HepG2 (cell line): ENCODE results near the gene TSHZ2. TPM values are rescaled to one million over a fixed set of nuclear protein-coding genes. Genes with fewer than 3 reads are reported as not detected.
A peak's percentile ranks its signal among the peaks of the same experiment; 100 is the strongest.

Source experiments
- FOXA3 ChIP-seq: IDR thresholded peaks from 2 replicates; pipeline ENCODE4 v1.6.1; 2016; ENCODE audit warnings: missing genetic modification reagents, missing compliant biosample characterization
- HNF1A ChIP-seq, 2 experiments: sonication (generic) in 1 of 2; formaldehyde crosslinking in 1 of 2; IDR thresholded peaks; 2 replicates each; pipeline versions ENCODE4 v1.4.0 to v1.6.1; 2016 to 2020; ENCODE audit warnings: borderline replicate concordance in 1 of 2, low read depth in 1 of 2, mild to moderate bottlenecking in 1 of 2, missing genetic modification reagents in 1 of 2
- KDM2A ChIP-seq: sonication (generic); formaldehyde crosslinking; IDR thresholded peaks from 2 replicates; pipeline ENCODE4 v1.4.0; 2020; ENCODE audit warnings: low read depth, missing genetic modification reagents, borderline replicate concordance
- MZF1 ChIP-seq: sonication (generic); formaldehyde crosslinking; IDR thresholded peaks from 2 replicates; pipeline ENCODE4 v1.8.1; 2023; ENCODE audit warnings: mild to moderate bottlenecking, missing genetic modification reagents, borderline replicate concordance
- TEAD3 ChIP-seq: optimal IDR thresholded peaks from 2 replicates; pipeline ENCODE3; 2016; ENCODE audit warnings: borderline replicate concordance
- TRIM24 ChIP-seq: sonication (generic); formaldehyde crosslinking; IDR thresholded peaks from 2 replicates; pipeline ENCODE4 v1.8.0; 2022; ENCODE audit warnings: mild to moderate bottlenecking, missing genetic modification reagents
- TSC22D2 ChIP-seq: sonication (generic); formaldehyde crosslinking; IDR thresholded peaks from 2 replicates; pipeline ENCODE4 v1.5.1; 2020; ENCODE audit warnings: missing genetic modification reagents, mild to moderate bottlenecking, borderline replicate concordance
- ZBTB40 ChIP-seq, 2 experiments: fragments of 450-650 bp in 1 of 2; sonication (generic) in 1 of 2; formaldehyde crosslinking in 1 of 2; IDR thresholded peaks; 2 replicates each; pipeline versions ENCODE4 v1.6.1 to v1.8.0; 2016 to 2022; ENCODE audit warnings: antibody characterized with exemption in 1 of 2, mild to moderate bottlenecking in 1 of 2, missing genetic modification reagents in 1 of 2
- ZFP37 ChIP-seq: sonication (generic); formaldehyde crosslinking; IDR thresholded peaks from 2 replicates; pipeline ENCODE4 v1.4.0; 2020; ENCODE audit warnings: missing genetic modification reagents, borderline replicate concordance
- ZNF350 ChIP-seq: sonication (generic); formaldehyde crosslinking; IDR thresholded peaks from 2 replicates; pipeline ENCODE4 v1.4.0; 2020; ENCODE audit warnings: mild to moderate bottlenecking, low read depth, missing genetic modification reagents, borderline replicate concordance
- ZNF674 ChIP-seq: sonication (generic); formaldehyde crosslinking; IDR thresholded peaks from 2 replicates; pipeline ENCODE4 v1.5.0; 2020; ENCODE audit warnings: low read depth, mild to moderate bottlenecking, missing genetic modification reagents
- ZNF709 ChIP-seq: sonication (generic); formaldehyde crosslinking; IDR thresholded peaks from 2 replicates; pipeline ENCODE4 v1.5.0; 2020; ENCODE audit warnings: mild to moderate bottlenecking, missing genetic modification reagents
- ZSCAN22 ChIP-seq: sonication (generic); formaldehyde crosslinking; IDR thresholded peaks from 2 replicates; pipeline ENCODE4 v1.4.0; 2020; ENCODE audit warnings: mild to moderate bottlenecking, missing genetic modification reagents
- polyA plus RNA-seq, 8 experiments: library from polyadenylated mRNA; depleted of rRNA in 3 of 8; stranded (reverse) in 7 of 8; unstranded in 1 of 8; fragments of >200 nt; fragmentation: Illumina TruSeq in 4 of 8; extraction: Trizol in 4 of 8; gene quantifications; 2 replicates each; pipeline versions ENCODE4 v1.2.1 to v1.2.3, GENCODE V29; 2011 to 2016; ENCODE audit warnings: low read depth in 4 of 8, missing spikeins in 1 of 8, mixed read lengths in 1 of 8; ENCODE audit not compliant: insufficient read depth in 1 of 8
- total RNA-seq, 5 experiments: library from RNA; depleted of rRNA; stranded (reverse); fragments of >200 nt; fragmentation: Illumina TruSeq; extraction: Trizol; gene quantifications; 2 replicates each; pipeline ENCODE4 v1.2.3, GENCODE V29; 2016; ENCODE audit warnings: low read depth in 1 of 5

The TSHZ2 gene
- total and polyA plus RNA-seq, 2 of the 13 experiments (the other 11 are each of a cell fraction or from before 2014, with no cell fraction given), result 0.01 TPM; not detected in 1

- no peak for TF ChIP-seq HNF1A (IDR thresholded peaks at IDR 0.05; ENCODE audit: low read depth)
- no peak for TF ChIP-seq HNF1A (CRISPR knock-in tag; IDR thresholded peaks at IDR 0.05; ENCODE audit: borderline replicate concordance)
- 0 out of 2 replicates have a peak, but pooled peaks have one; percentile 52 for TF ChIP-seq KDM2A (CRISPR knock-in tag)
- no peak for TF ChIP-seq MZF1 (CRISPR knock-in tag)
- no peak for TF ChIP-seq ZSCAN22
- TF ChIP-seq ZNF709 (CRISPR knock-in tag), result no peak
- 0 out of 2 replicates have a peak, but pooled peaks have one; percentile 42 for TF ChIP-seq TSC22D2 (CRISPR knock-in tag)
- no peak for TF ChIP-seq ZFP37 (CRISPR knock-in tag)
- TF ChIP-seq FOXA3 (CRISPR knock-in tag), result peak; percentile 90
- peak; percentile 71 for TF ChIP-seq TEAD3 (CRISPR knock-in tag)
- TF ChIP-seq ZBTB40 (IDR thresholded peaks at IDR 0.05), result no peak
- TF ChIP-seq ZBTB40 (CRISPR knock-in tag; IDR thresholded peaks at IDR 0.05), result no peak; the same call in 1 of the 2 replicates
- TF ChIP-seq TRIM24 (CRISPR knock-in tag), result no peak
- TF ChIP-seq ZNF674, result no peak
- no peak for TF ChIP-seq ZNF350 (CRISPR knock-in tag)
Observed at GRCh38 chr20:53077373-53078205, 105.4 kb downstream of the TSHZ2 start (continued).
